ENCODE measurements around the gene KLK1. TPM values are rescaled to one million over a fixed set of nuclear protein-coding genes. Genes with fewer than 3 reads are reported as not detected.

The KLK1 gene
- total RNA-seq, 2 experiments from 2014 or later = 2.4 to 2.6 TPM

DNA sequence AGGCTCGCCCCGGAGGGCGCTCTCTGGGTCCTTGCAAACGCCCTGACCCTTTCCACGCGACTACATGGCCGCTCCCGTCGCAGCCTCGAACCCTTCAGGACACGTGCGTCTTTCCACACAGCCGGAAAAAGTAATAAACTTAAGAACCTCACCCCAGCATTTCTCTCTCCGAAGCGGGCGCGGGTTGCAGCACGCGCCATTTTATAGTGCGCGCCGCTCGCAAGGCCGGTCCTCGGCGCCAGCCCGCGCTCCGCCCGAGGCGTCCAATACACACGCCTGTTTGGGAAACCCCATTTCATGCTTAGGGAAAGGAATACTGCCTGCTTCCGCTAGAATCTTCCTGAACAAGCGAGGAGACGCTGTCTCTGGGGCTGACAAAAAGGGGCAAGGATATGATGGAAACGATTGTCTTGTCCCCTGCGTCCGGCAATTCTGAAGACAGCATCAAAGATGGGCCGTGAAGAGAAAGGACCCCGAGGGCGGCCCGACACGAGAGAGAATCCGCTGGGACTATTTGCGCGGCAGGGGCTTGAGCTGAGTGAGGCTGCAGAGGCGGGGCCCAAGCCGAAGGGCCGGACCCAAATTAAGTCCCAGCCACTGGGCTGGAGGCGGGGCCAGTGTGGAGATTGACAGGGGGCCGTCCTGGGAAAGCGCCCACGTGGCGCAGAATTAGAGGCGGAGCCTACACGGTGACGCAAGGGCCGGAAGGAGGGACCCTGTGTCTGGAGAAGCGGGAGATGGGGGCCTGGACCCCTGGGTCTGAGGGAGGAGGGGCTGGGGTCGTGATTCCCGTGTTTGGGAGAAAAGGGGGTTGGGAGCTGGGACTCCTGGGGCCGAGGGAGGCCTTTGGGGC lies 18.9 kb downstream of the KLK1 start:
- H3K27me3 Mint-ChIP-seq = no peaks in the 10 kb centered on the region
- no peaks in the 10 kb centered on the region for H3K9me3 Mint-ChIP-seq (ENCODE audit: low read depth)
- peak; percentile 99 for DNase-seq
- peaks cover 45% of the 10 kb centered on the region for H3K36me3 Mint-ChIP-seq (ENCODE audit: low read depth)
- ChIA-PET CTCF (interaction anchor here (0.6 kb wide), 1 partner anchor 759 kb away, joined by 3 read pairs; no protein-coding TSS in a partner anchor), POLR2A (interaction anchor here (0.6 to 2.9 kb wide), 10 partner anchors 9 to 591 kb away, joined by 3 to 13 read pairs (median 4); partner anchors contain the start of gene JOSD2)
- peaks cover 35% of the 10 kb centered on the region for H3K4me1 Mint-ChIP-seq
- peak overlapping the region; percentile 98 for H3K27ac Mint-ChIP-seq
- H3K4me3 Mint-ChIP-seq = peak overlapping the region; percentile 96
- intact Hi-C loops (cut with DNase I, micrococcal nuclease) = loop anchor here (1.0 to 5.0 kb wide), 16 partner anchors 13 to 928 kb away; partner anchors contain the start of genes AKT1S1 (in 1 of the 2), CTU1 (in 1 of the 2), EMC10 (in 1 of the 2) and ETFB (in 1 of the 2)
- peak; percentile 99 for ATAC-seq

DNA sequence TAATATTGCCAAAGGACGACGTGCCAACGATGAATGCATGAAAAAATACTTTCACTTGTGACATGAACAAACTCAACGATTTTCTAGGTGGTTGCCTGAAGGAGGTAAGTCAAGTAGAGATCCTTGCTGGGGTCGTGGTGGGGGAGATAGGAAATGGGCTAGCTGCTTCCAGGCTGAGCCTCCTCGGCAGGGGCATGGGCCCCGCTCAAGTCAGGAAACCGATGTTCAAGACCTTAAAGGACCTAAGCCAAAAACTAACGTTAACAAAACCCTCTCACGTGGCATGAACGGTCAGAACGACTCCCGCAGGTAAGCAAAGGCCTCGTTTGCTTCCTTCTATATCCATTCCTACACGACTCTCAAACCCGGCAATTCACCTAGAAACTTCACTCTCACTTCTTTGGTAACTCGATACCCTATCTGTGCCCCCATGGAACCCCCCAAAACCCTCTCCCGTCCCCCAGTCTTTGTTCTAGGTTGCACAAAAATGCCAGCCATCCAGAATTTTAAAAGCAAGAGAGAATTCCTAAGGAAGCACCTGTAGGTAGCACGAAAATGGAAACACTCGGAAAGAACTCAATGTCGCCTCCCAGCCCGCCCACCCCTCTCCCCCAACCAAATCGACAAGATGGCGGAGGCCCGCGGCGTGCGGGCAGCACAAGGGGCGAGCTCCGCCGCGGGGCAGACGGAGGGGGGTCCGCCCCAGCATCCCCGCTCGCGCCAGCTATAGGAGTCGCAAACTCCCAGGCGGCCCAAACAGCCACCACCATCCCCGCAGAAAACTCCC lies 19.8 kb downstream of the KLK1 start:
- Mint-ChIP-seq H3K27me3 (no peaks in the 10 kb centered on the region), H3K9me3 (ENCODE audit: low read depth) (no peaks in the 10 kb centered on the region), H3K36me3 (ENCODE audit: low read depth) (peaks cover 53% of the 10 kb centered on the region), H3K4me1 (peaks cover 35% of the 10 kb centered on the region), H3K27ac (peak overlapping the region; percentile 98), H3K4me3 (peak overlapping the region; percentile 96)
- CTCF ChIA-PET = interaction anchor here (0.8 to 1.5 kb wide), 3 partner anchors 12 to 118 kb away, joined by 3 to 4 read pairs (median 4); no protein-coding TSS in a partner anchor
- intact Hi-C loops (cut with DNase I, micrococcal nuclease) = loop anchor here (1.0 to 5.0 kb wide), 15 partner anchors 13 to 927 kb away; partner anchors contain the start of genes AKT1S1 (in 1 of the 2), CTU1 (in 1 of the 2), EMC10 (in 1 of the 2) and ETFB (in 1 of the 2)
- ATAC-seq (peak; percentile 4), DNase-seq (peak; percentile 59)
- POLR2A ChIA-PET = interaction anchor here (0.6 to 2.9 kb wide), 8 partner anchors 12 to 293 kb away, joined by 3 to 13 read pairs (median 4); partner anchors contain the start of gene JOSD2

DNA sequence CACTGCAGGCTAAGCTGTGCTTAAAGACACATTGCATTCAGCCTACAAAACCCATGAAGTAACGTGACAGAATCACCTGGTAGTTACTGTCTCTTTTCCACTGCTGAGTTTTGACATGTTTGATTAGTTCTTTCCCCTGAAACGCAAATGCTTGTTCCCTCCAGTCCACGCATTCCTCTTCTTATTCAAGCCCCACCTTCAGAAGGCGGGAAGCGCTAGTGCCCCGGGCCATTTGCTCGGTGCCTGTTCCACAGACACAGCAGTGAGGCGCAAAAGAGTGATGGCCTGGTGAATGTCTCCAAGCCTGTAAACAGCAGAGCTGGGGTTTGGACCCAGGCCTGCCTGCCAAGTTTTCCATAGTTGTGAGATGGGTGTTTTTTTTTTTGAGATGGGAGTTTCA lies 22.5 kb downstream of the KLK1 start:
- Mint-ChIP-seq H3K9me3 (ENCODE audit: low read depth) (no peaks in the 10 kb centered on the region), H3K36me3 (ENCODE audit: low read depth) (peaks cover 65% of the 10 kb centered on the region), H3K4me1 (peaks cover 35% of the 10 kb centered on the region), H3K27ac (peak overlapping the region; percentile 19), H3K4me3 (peak overlapping the region; percentile 35), H3K27me3 (no peaks in the 10 kb centered on the region)
- no peak for ATAC-seq
- DNase-seq = no peak
- ChIA-PET POLR2A (interaction anchor here (0.6 to 0.7 kb wide), 3 partner anchors 16 to 783 kb away, joined by 3 to 5 read pairs (median 4); no protein-coding TSS in a partner anchor), CTCF (interaction anchor here (1.1 to 1.2 kb wide), 2 partner anchors 18 to 131 kb away, joined by 3 to 4 read pairs; no protein-coding TSS in a partner anchor)
- intact Hi-C loops (cut with DNase I, micrococcal nuclease) = loop anchor here in 1 of 2 experiments (5.0 kb wide), 1 partner anchor 444 kb away; no protein-coding TSS in a partner anchor

DNA sequence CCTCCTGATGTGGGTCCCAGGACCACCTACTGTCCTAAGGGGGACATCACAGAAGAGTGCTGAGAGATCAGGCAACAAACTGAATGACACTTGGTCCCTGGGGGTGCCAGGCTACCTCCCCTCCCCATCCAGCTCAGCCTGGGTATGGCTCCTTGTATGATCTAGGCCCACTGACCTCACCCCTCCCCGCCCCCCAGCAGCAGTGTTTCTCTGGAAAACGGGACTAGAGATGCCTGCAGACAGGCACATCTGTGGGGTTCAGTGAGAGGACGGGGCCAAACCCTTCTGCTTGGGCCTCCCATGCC lies 24.1 kb downstream of the KLK1 start:
- H3K27ac Mint-ChIP-seq = no peak overlapping the region
- no peaks in the 10 kb centered on the region for H3K27me3 Mint-ChIP-seq
- H3K9me3 Mint-ChIP-seq (ENCODE audit: low read depth) = no peaks in the 10 kb centered on the region
- CTCF ChIA-PET = no interaction called here
- peaks cover 65% of the 10 kb centered on the region for H3K36me3 Mint-ChIP-seq (ENCODE audit: low read depth)
- peaks cover 32% of the 10 kb centered on the region for H3K4me1 Mint-ChIP-seq
- no peak for ATAC-seq
- POLR2A ChIA-PET = no interaction called here
- intact Hi-C loops (cut with DNase I, micrococcal nuclease) = loop anchor here in 1 of 2 experiments (10.0 kb wide), 1 partner anchor 435 kb away; the partner anchor contains the start of gene NAPSA
- no peak overlapping the region for H3K4me3 Mint-ChIP-seq
- no peak for DNase-seq

DNA sequence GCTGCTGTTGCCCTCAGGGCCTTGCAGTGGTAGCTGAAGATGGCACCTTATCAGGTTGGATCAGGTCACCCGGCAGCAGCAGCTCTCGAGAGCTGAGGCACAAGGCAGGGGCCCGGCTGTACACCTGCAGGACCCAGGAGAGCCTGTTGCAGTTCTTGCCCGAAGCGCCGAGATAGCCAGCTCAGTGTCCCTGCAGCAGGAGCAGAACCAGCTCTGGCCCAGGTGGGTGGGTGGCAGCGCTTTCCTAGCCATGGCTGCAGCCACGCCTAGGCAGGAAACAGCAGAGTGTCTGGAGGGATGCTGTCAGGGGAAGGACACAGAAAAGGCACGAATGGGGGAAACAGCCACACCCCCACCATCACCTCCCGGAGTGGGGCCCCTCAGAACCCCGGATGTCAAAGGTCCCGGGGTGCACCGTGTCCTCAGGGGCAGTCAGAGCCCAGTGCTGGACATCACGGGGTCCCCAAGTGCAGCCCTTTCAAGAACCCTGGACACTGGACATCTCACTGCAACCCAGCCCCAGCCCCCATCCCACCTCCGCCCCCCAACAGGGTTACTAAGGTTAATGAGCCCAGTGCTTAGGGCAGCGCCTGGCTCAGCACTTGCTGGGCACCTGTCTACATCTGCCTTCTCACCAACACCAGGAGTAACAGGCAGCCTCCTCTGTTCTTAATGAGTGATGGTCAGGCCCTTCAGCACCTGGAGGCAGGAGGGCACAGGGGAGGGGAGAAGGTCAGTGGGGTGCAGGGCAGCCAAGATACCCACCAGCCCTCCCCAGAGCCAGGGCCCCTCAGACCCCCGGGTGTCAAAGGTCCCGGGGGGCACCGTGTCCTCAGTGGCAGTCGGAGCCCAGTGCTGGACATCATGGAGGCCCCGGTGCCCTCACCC lies 24.7 kb downstream of the KLK1 start:
- Mint-ChIP-seq H3K9me3 (ENCODE audit: low read depth) (no peaks in the 10 kb centered on the region), H3K4me3 (no peak overlapping the region), H3K36me3 (ENCODE audit: low read depth) (peaks cover 61% of the 10 kb centered on the region), H3K4me1 (peaks cover 33% of the 10 kb centered on the region), H3K27me3 (no peaks in the 10 kb centered on the region), H3K27ac (no peak overlapping the region)
- DNase-seq (no peak), ATAC-seq (no peak)
- ChIA-PET CTCF (interaction anchor here (0.8 kb wide), 1 partner anchor 103 kb away, joined by 3 read pairs; no protein-coding TSS in a partner anchor), POLR2A (interaction anchor here (0.6 kb wide), 1 partner anchor 96 kb away, joined by 5 read pairs; no protein-coding TSS in a partner anchor)
- intact Hi-C loops (cut with DNase I, micrococcal nuclease) = loop anchor here in 1 of 2 experiments (10.0 kb wide), 1 partner anchor 434 kb away; the partner anchor contains the start of gene NAPSA

DNA sequence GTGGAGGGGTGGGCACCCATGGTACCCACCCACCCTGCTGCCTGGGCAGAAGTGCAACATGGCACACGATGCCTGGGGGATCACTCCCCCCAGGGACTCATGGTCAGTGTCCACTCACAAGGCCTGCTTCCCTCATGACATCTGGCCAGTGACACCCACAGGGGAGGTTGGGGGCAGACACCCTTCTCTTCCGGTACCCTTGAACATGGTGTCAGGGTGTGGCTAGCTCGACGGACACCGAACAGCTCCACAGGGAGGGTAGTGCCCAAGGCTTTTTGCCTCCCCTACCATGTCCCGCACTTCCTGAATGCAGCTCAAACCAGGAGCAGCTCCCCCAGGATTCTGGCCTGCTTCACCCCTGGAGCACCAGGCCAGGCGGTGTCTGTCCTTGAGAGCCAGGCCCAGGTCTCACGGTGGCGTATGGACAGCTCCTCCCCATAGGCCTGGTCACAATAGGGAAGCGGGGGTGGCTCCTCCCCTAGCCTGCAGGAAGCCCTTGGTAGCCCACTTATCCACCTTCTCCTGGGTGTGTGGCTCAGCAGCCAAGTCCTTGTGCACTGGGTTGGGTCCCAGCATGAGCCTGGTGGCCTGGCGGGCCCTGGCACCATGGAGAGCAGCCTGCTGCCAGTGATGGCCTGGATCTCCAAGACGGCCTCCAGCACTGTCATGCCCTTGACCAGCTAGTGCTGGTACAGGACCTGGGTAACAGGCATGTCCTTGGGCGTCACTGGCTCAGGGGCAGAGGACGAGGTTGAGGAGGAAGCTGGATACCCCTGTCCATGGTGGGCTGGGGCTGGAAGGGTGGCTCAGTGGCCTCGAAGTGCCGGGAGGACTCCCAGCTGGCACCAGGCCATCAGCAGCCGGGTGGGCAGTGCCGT lies 25.6 kb downstream of the KLK1 start:
- H3K9me3 Mint-ChIP-seq (ENCODE audit: low read depth) = no peaks in the 10 kb centered on the region
- H3K27ac Mint-ChIP-seq = no peak overlapping the region
- ChIA-PET POLR2A (interaction anchor here (0.6 to 1.1 kb wide), 2 partner anchors 73 to 95 kb away, joined by 3 to 5 read pairs; no protein-coding TSS in a partner anchor), CTCF (interaction anchor here (0.6 to 0.9 kb wide), 3 partner anchors 37 to 481 kb away, joined by 3 to 4 read pairs (median 3); no protein-coding TSS in a partner anchor)
- H3K4me3 Mint-ChIP-seq = no peak overlapping the region
- H3K4me1 Mint-ChIP-seq = peaks cover 27% of the 10 kb centered on the region
- intact Hi-C loops (cut with DNase I, micrococcal nuclease) = loop anchor here in 1 of 2 experiments (10.0 kb wide), 1 partner anchor 433 kb away; the partner anchor contains the start of gene NAPSA
- no peak for DNase-seq
- H3K36me3 Mint-ChIP-seq (ENCODE audit: low read depth) = peaks cover 52% of the 10 kb centered on the region
- no peaks in the 10 kb centered on the region for H3K27me3 Mint-ChIP-seq
- no peak for ATAC-seq

DNA sequence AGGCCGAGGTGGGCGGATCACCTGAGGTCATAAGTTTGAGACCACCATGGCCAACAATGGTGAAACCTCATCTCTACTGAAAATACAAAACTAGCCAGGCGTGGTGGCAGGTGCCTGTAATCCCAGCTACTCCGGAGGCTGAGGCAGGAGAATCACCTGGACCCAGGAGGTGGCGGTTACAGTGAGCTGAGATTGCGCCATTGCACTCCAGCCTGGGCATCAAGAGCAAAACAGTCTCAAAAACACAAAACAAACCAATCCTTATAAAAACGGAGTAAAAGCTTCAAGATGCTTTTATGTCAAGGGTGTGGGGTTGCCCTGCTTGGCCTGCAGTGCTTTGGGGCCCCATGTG lies 26.2 kb downstream of the KLK1 start:
- intact Hi-C loops (cut with DNase I, micrococcal nuclease) = loop anchor here in 1 of 2 experiments (10.0 kb wide), 1 partner anchor 433 kb away; the partner anchor contains the start of gene NAPSA
- DNase-seq (no peak), ATAC-seq (no peak)
- H3K27ac Mint-ChIP-seq = no peak overlapping the region
- CTCF ChIA-PET = interaction anchor here (0.6 to 0.9 kb wide), 2 partner anchors 38 to 481 kb away, joined by 3 to 4 read pairs; no protein-coding TSS in a partner anchor
- H3K27me3 Mint-ChIP-seq = no peaks in the 10 kb centered on the region
- no peaks in the 10 kb centered on the region for H3K9me3 Mint-ChIP-seq (ENCODE audit: low read depth)
- peaks cover 46% of the 10 kb centered on the region for H3K36me3 Mint-ChIP-seq (ENCODE audit: low read depth)
- POLR2A ChIA-PET = interaction anchor here (1.1 kb wide), 1 partner anchor 73 kb away, joined by 3 read pairs; no protein-coding TSS in a partner anchor
- no peak overlapping the region for H3K4me3 Mint-ChIP-seq
- H3K4me1 Mint-ChIP-seq = peaks cover 21% of the 10 kb centered on the region

DNA sequence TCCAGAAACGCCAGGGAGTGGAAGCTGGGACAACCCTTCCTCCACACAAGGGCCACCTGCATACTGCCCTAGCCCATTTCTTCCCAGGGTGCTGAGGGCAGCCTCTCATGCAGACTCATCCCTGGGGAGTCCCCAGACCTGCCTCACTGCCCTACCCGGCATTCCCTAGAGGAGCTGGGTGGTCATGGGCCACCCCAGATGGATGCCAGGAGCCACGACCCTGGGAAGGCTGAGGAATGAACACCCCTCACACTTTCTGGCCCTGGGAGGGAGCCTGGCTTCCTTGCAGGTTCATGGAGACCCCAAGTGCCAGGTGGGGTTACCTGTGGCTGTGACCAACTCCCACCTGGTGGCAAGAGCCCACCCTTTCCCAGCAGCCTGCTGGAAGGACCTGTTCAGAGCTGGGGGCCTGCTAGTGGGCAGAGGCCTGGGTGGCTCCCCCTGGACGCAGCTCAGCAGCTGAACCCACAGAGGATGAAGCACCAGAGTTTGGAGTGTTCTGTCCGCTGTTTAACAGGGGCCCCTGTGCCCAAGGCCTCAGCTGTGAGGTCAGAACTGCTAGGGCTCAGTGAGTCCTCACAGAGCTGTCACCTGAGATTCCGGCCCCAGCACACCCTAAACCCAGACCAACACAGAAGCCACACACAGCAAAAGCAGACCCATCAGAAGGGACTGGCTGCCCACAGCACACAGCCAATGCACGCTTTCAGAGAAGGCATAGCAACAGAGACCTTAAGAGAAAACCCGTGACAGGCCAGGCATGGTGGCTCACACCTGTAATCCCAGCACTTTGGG lies 26.8 kb downstream of the KLK1 start:
- H3K4me3 Mint-ChIP-seq = no peak overlapping the region
- intact Hi-C loops (cut with DNase I, micrococcal nuclease) = loop anchor here in 1 of 2 experiments (10.0 kb wide), 1 partner anchor 432 kb away; the partner anchor contains the start of gene NAPSA
- H3K4me1 Mint-ChIP-seq = peaks cover 15% of the 10 kb centered on the region
- ATAC-seq (no peak), DNase-seq (no peak)
- no peaks in the 10 kb centered on the region for H3K9me3 Mint-ChIP-seq (ENCODE audit: low read depth)
- H3K27ac Mint-ChIP-seq = no peak overlapping the region
- POLR2A ChIA-PET = interaction anchor here (1.0 to 1.1 kb wide), 2 partner anchors 8 to 72 kb away, joined by 3 to 4 read pairs; no protein-coding TSS in a partner anchor
- CTCF ChIA-PET = interaction anchor here (0.9 kb wide), 1 partner anchor 38 kb away, joined by 4 read pairs; no protein-coding TSS in a partner anchor
- H3K27me3 Mint-ChIP-seq = no peaks in the 10 kb centered on the region
- H3K36me3 Mint-ChIP-seq (ENCODE audit: low read depth) = peaks cover 40% of the 10 kb centered on the region
